ENCODE measurements around the gene XK. TPM values are rescaled to one million over a fixed set of nuclear protein-coding genes. Genes with fewer than 3 reads are reported as not detected.

Gene XK
- total and polyA plus RNA-seq, 2 donors (not counting 1 experiment from before 2014, with no cell fraction given): 0.15 to 0.30 TPM

DNA sequence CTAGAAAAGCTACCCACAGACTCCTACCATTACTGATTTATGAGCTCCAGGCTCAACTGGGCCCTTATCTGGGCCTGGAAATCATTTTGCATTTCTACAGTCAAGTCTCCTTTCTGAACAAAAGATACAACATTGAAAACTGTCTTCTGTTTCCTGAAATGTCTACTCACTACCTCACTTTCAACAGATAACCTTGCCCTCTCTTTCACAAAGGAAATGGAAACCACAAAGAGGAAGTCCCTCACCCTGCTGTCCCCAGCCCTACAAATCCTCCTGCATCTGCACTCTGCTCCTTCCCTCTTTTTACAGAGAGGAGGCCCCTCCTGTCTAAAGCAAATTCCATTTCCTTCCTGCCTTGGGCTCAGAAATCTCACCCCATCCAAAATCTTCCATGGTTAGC lies 69.4 kb downstream of the XK start:
- CTCF ChIA-PET: interaction anchor here (1.1 to 4.0 kb wide), 4 partner anchors 9 to 69 kb away, joined by 3 to 18 read pairs (median 5); no protein-coding TSS in a partner anchor
- intact Hi-C loops (cut with micrococcal nuclease): loop anchor here (1.0 to 2.0 kb wide), 3 partner anchors 9 to 32 kb away; no protein-coding TSS in a partner anchor
- POLR2A ChIA-PET: interaction anchor here (0.6 to 1.8 kb wide), 6 partner anchors 8 to 62 kb away, joined by 3 to 7 read pairs (median 3); partner anchors contain the start of gene CYBB
- Mint-ChIP-seq H3K27me3 (no peaks in the 10 kb centered on the region), H3K4me3 (no peak overlapping the region), H3K9me3 (ENCODE audit: insufficient read depth) (peaks cover 3% of the 10 kb centered on the region), H3K4me1 (peaks cover 22% of the 10 kb centered on the region), H3K27ac (no peak overlapping the region)
- H3K27me3 ChIP-seq (replicated peaks in 1 of 4; ENCODE audit: control extremely low read depth in 1 of 4, control insufficient read depth in 3 of 4, insufficient read depth in 4 of 4, low read length in 3 of 4): no peaks in the 10 kb centered on the region
- ATAC-seq (ENCODE audit: low read depth): peak; percentile 95
- peak overlapping the region; percentile 31 for H3K9ac ChIP-seq (ENCODE audit: low read length)
- peak overlapping the region; percentile 60 for H3K4me2 ChIP-seq (replicated peaks; ENCODE audit: low read depth, low read length, poor library complexity, severe bottlenecking)
- TF ChIP-seq EZH2 (IDR thresholded peaks at IDR 0.05; ENCODE audit: borderline replicate concordance, insufficient read depth, low read depth, low read length, poor library complexity, severe bottlenecking): no peak
- TF ChIP-seq, protein P1, sequence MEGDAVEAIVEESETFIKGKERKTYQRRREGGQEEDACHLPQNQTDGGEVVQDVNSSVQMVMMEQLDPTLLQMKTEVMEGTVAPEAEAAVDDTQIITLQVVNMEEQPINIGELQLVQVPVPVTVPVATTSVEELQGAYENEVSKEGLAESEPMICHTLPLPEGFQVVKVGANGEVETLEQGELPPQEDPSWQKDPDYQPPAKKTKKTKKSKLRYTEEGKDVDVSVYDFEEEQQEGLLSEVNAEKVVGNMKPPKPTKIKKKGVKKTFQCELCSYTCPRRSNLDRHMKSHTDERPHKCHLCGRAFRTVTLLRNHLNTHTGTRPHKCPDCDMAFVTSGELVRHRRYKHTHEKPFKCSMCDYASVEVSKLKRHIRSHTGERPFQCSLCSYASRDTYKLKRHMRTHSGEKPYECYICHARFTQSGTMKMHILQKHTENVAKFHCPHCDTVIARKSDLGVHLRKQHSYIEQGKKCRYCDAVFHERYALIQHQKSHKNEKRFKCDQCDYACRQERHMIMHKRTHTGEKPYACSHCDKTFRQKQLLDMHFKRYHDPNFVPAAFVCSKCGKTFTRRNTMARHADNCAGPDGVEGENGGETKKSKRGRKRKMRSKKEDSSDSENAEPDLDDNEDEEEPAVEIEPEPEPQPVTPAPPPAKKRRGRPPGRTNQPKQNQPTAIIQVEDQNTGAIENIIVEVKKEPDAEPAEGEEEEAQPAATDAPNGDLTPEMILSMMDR (IDR thresholded peaks at IDR 0.05): no peak
- H2AFZ ChIP-seq (ENCODE audit: insufficient read depth, low read depth, low read length, poor library complexity, severe bottlenecking): no peak overlapping the region
- no peaks in the 10 kb centered on the region for H4K20me1 ChIP-seq (ENCODE audit: control insufficient read depth, insufficient read depth, low read length, poor library complexity, severe bottlenecking)
- H3K36me3 ChIP-seq (replicated peaks in 1 of 2; ENCODE audit: control extremely low read depth in 1 of 2, control insufficient read depth in 1 of 2, extremely low read depth in 1 of 2, insufficient read depth in 2 of 2, low read length in 1 of 2): no peaks in the 10 kb centered on the region
- H3K4me3 ChIP-seq (ENCODE audit: control extremely low read depth in 1 of 5, extremely low read depth in 1 of 5, insufficient read depth in 1 of 5, low read depth in 2 of 5, low read length in 4 of 5): peak overlapping the region in 1 of 5 experiments; percentile 39
- peaks cover 63 to 73% of the 10 kb centered on the region in 2 donors for H3K4me1 ChIP-seq (ENCODE audit: control insufficient read depth in 2 of 2, insufficient read depth in 2 of 2, low read length in 2 of 2)
- peak; percentile 77 for DNase-seq
- H3K27ac ChIP-seq (ENCODE audit: low read length in 2 of 2): peak overlapping the region; percentile 57 to 75
- no peaks in the 10 kb centered on the region for H3K79me2 ChIP-seq (ENCODE audit: control insufficient read depth, insufficient read depth, low read length)
- H3K9me3 ChIP-seq (ENCODE audit: control extremely low read depth in 1 of 3, control insufficient read depth in 2 of 3, insufficient read depth in 1 of 3, low read length in 2 of 3): peaks cover 0 to 4% (median 0%) of the 10 kb centered on the region in 3 donors

DNA sequence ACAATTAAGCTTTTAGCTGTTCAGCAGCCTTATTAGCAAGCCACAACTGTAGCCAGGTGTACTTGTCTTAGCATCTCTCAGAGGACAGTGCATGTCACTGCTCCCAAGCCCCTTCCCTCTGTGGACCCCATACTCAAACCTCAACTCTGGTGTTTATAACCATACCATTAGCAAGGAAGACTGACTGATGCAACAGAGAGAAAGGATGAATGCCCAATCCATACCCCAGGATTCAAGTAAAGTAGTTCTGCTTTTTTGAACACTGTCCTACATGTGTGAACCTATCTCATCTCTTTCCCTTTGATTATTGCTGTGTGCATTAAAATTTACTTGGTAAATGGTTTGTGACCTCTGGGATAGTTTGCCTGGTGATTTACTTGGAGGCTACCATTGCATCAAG lies 71.5 kb downstream of the XK start:
- no peaks in the 10 kb centered on the region for H4K20me1 ChIP-seq (ENCODE audit: control insufficient read depth, insufficient read depth, low read length, poor library complexity, severe bottlenecking)
- Mint-ChIP-seq H3K9me3 (ENCODE audit: insufficient read depth) (peaks cover 3% of the 10 kb centered on the region), H3K27ac (peak overlapping the region; percentile 0), H3K27me3 (no peaks in the 10 kb centered on the region), H3K4me1 (peaks cover 27% of the 10 kb centered on the region), H3K4me3 (no peak overlapping the region)
- peaks cover 65 to 79% of the 10 kb centered on the region in 2 donors for H3K4me1 ChIP-seq (ENCODE audit: control insufficient read depth in 2 of 2, insufficient read depth in 2 of 2, low read length in 2 of 2)
- ChIA-PET CTCF (interaction anchor here (1.0 to 4.0 kb wide), 4 partner anchors 11 to 31 kb away, joined by 3 to 18 read pairs (median 8); partner anchors contain the start of gene CYBB), POLR2A (no interaction called here)
- no peak overlapping the region for H3K27ac ChIP-seq (ENCODE audit: low read length in 2 of 2)
- intact Hi-C loops (cut with micrococcal nuclease): no loop called here
- DNase-seq: no peak
- H3K27me3 ChIP-seq (replicated peaks in 1 of 4; ENCODE audit: control extremely low read depth in 1 of 4, control insufficient read depth in 3 of 4, insufficient read depth in 4 of 4, low read length in 3 of 4): no peaks in the 10 kb centered on the region
- peaks cover 0 to 4% (median 0%) of the 10 kb centered on the region in 3 donors for H3K9me3 ChIP-seq (ENCODE audit: control extremely low read depth in 1 of 3, control insufficient read depth in 2 of 3, insufficient read depth in 1 of 3, low read length in 2 of 3)
- no peak overlapping the region for H3K9ac ChIP-seq (ENCODE audit: low read length)
- TF ChIP-seq EZH2 (IDR thresholded peaks at IDR 0.05; ENCODE audit: borderline replicate concordance, insufficient read depth, low read depth, low read length, poor library complexity, severe bottlenecking): no peak
- TF ChIP-seq, protein P1 (IDR thresholded peaks at IDR 0.05): no peak
- H3K4me3 ChIP-seq (ENCODE audit: control extremely low read depth in 1 of 5, extremely low read depth in 1 of 5, insufficient read depth in 1 of 5, low read depth in 2 of 5, low read length in 4 of 5): no peak overlapping the region
- ATAC-seq (ENCODE audit: low read depth): no peak
- H3K79me2 ChIP-seq (ENCODE audit: control insufficient read depth, insufficient read depth, low read length): no peaks in the 10 kb centered on the region
- H3K36me3 ChIP-seq (replicated peaks in 1 of 2; ENCODE audit: control extremely low read depth in 1 of 2, control insufficient read depth in 1 of 2, extremely low read depth in 1 of 2, insufficient read depth in 2 of 2, low read length in 1 of 2): no peaks in the 10 kb centered on the region
- no peak overlapping the region for H3K4me2 ChIP-seq (replicated peaks; ENCODE audit: low read depth, low read length, poor library complexity, severe bottlenecking)
- no peak overlapping the region for H2AFZ ChIP-seq (ENCODE audit: insufficient read depth, low read depth, low read length, poor library complexity, severe bottlenecking)
